ENCODE measurements around the gene RAI1.

DNA sequence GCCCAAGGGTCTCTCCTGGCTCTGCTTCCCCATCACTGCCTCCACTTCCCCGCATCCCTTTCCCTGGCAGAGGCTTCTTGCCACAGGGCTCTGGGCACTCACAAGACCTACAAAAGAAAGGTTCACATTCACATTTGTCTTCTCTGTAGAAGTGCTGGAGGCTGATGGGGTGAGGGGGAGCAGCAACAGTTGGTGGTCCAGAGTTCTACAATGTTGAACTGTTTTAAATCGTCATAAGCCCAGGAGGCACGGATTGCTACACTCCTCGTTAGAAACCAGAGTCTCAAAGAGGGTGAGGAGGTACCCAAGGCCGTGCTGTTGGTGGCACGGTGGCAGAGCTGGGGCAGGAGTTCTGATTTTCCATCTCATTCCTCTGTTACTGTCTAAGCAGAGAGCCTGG lies 5.8 kb upstream of the RAI1 start:
- TF ChIP-seq, protein P1, sequence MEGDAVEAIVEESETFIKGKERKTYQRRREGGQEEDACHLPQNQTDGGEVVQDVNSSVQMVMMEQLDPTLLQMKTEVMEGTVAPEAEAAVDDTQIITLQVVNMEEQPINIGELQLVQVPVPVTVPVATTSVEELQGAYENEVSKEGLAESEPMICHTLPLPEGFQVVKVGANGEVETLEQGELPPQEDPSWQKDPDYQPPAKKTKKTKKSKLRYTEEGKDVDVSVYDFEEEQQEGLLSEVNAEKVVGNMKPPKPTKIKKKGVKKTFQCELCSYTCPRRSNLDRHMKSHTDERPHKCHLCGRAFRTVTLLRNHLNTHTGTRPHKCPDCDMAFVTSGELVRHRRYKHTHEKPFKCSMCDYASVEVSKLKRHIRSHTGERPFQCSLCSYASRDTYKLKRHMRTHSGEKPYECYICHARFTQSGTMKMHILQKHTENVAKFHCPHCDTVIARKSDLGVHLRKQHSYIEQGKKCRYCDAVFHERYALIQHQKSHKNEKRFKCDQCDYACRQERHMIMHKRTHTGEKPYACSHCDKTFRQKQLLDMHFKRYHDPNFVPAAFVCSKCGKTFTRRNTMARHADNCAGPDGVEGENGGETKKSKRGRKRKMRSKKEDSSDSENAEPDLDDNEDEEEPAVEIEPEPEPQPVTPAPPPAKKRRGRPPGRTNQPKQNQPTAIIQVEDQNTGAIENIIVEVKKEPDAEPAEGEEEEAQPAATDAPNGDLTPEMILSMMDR (conservative IDR thresholded peaks at IDR 0.05; ENCODE audit: low read length): no peak
- no peak for TF ChIP-seq EZH2phosphoT487 (IDR thresholded peaks at IDR 0.05; ENCODE audit: borderline replicate concordance, low read depth, low read length)

Data from OCI-LY7 (cell line).